SKM-1 treated with dmso at 0.1 percent for 144 hours (cell line): ENCODE results near the gene EHBP1.
"Not testable (repeated sequence)": the region's sequence is repeated elsewhere in the genome, so short reads cannot be mapped to it uniquely, and the experiment has no call there.

Experiments used
- DNase-seq: peaks from one replicate; lab custom pipeline; 2025; ENCODE audit not compliant: unreplicated experiment; lab: John Stamatoyannopoulos, UW

The EHBP1 gene

GRCh38 chr2:63058144-63058920 lies 352.8 kb downstream of the EHBP1 start:
- DNase-seq: no peak

- DNase-seq: no peak
Observed at GRCh38 chr2:63058921-63059792, 353.6 kb downstream of the EHBP1 start.

- DNase-seq: peak; percentile 88
Observed at GRCh38 chr2:63059793-63060471, 354.4 kb downstream of the EHBP1 start.

GRCh38 chr2:63060472-63060991 lies 355.0 kb downstream of the EHBP1 start:
- DNase-seq: no peak

DNA sequence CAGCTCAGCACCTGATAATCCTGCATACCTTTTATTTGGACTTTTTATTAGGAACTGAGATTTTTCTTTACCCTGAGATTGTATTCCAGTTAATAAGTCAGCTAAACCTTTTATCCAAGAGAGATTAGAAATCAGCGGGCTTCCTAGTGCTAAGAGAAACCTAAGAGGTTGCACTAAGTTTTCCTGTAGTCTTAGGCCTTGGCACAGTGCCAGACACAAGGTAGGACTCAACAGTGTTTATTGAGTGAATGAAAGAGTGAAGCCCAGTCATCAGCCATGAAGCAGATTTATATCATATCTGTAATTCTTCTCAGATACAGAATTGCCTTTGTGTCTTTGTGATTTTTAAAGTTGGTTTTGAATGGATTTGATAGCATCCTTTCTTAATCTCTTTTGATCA lies 358.7 kb downstream of the EHBP1 start:
- no peak for DNase-seq

DNA sequence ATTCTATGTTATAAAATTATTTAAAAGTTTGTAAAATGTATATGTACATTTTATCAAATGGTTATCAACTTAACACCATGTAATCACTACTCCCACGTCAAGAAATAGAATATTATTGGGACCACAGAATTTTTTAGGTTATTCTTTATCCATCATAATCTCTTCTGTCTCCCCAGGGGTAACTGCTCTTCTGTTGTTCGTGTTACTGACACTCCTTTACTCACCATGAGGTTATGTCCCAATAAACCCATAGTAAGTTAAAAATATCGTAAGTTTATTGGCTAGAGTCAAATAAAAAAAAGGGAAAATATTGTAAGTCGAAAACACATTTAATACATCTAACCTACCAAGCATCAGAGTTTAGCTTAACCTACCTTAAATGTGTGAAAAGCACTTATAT lies 359.1 kb downstream of the EHBP1 start:
- DNase-seq: no peak

GRCh38 chr2:63066265-63066664 lies 360.8 kb downstream of the EHBP1 start:
- DNase-seq: no peak

DNA sequence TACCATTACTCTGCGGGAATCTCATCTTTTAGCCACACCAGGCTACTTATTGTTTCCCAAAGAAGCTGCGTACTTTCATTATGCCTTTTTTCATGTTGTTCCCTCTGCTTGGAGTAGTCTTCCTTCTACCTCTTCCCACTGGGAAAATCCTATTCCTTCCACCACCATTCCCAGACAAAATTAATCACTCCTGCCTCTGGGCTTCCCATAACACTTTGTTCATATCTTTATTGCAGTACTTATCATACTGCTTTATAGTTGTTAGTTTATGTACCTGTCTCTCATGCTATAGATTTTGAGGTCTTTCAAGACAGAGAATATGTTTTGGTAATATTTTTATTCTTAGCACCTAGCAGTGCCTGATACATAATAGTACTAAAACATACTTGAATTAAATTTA lies 361.3 kb downstream of the EHBP1 start:
- DNase-seq: no peak

DNA sequence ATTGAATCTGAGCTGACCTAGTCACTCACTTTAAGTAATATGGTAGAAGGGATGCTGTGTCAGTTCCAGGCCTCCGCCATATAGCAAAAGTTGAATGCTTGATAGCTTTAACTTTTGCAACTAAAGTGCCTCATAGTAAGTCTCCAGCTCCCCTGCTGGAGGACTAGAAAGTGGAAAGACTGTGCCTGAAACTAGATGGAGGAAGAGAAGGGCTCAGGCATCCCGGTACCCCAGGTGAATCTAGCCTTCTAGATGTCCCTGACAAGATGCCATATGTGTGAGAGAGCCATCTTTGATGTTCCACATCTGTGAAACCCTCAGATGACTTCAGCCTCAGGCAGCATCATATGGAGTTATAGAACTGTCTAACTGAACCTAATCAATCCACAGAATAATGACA lies 366.2 kb downstream of the EHBP1 start:
- no peak for DNase-seq

- DNase-seq: peak; percentile 33
Observed at GRCh38 chr2:63073994-63074393, 368.5 kb downstream of the EHBP1 start.

DNA sequence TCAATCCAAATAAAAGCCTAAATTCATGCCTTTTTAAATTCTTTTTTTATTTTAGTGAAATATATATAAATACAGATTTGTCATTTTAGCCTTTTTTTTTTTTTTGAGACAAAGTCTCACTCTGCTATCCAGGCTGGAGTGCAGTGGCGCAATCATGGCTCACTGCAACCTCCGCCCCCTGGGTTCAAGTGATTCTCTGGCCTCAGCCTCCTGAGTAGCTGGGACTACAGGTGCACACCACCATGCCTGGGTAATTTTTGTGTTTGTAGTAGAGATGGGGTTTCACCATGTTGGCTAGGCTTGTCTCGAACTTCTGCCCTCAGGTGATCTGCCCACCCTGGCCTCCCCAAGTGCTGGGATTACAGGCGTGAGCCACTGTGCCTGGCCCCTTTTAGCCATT lies 368.9 kb downstream of the EHBP1 start:
- DNase-seq: not testable (repeated sequence)

DNA sequence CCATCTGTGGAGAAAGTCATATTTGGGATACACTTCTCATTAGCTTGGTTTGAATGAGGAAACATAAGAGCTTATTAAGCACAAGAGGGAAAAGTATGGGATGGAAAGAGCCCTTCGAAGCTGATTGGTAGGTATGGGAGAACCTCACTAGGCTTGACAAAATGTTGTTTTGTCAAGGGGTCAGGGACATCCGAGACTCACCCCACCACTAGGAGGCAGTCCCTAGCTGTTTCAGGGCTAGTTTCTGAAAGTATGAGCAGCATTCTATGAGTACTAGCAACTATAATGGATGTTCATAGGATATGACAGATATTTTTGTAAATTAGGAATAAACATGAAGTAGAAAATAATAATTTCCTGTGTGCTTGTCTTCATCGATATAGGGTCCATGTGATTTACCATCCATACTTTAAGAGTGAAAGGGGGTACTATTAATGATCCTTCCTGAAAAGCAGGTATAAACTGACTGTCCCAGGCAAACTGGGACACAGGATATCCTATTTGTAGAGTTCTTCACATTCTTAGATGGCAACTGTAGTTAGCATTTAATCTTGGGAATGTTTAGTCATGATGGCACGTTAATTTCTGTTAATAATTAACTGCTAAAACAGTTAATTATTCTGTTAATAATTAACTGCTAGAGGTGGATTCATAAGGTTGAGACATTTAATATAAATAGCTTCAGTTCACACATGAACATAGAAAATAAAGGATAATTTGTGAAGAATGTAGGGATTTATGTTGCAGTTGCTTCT lies 373.5 kb downstream of the EHBP1 start:
- DNase-seq: peak; percentile 8

DNA sequence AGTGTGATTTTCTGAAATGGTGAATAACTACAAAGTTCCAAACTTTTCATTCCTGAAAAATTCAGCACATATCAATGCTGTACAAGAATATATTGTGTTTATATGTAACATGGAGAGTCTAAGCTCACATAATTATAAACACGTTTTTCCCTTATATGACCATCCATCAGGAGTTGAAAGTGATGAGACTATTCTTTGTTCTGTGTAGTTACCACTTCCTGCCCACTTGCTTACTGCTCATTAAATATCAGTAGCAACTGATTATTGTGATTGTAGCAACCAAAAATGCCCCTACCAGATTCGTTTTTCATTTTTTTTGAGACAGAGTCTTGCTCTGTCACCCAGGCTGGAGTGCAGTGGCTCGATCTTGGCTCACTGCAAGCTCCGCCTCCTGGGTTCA lies 375.9 kb downstream of the EHBP1 start:
- DNase-seq: no peak

GRCh38 chr2:63086687-63087086 lies 381.2 kb downstream of the EHBP1 start:
- no peak for DNase-seq

- no peak for DNase-seq
Observed at GRCh38 chr2:63092401-63092800, 386.9 kb downstream of the EHBP1 start.

GRCh38 chr2:63092857-63093256 lies 387.3 kb downstream of the EHBP1 start:
- no peak for DNase-seq

GRCh38 chr2:63093502-63093901 lies 388.0 kb downstream of the EHBP1 start:
- no peak for DNase-seq
